Measurements from ENCODE around the gene YAF2.

The YAF2 gene

GRCh38 chr12:42238240-42239140 is at the start of gene YAF2:
Gene YAF2 (minus strand): TSS chr12:42238248. CDS start chr12:42238180, 68 bp downstream.
- peak; percentile 87 for DNase-seq

GRCh38 chr12:42286741-42287140 is 48.7 kb upstream of the YAF2 start:
- DNase-seq, result no peak

- DNase-seq, result no peak
Observed at GRCh38 chr12:42285431-42285830, 47.4 kb upstream of the YAF2 start.

GRCh38 chr12:42284876-42285275 is 46.8 kb upstream of the YAF2 start:
- no peak for DNase-seq

- no peak for DNase-seq
Observed at GRCh38 chr12:42284157-42284556, 46.1 kb upstream of the YAF2 start.

GRCh38 chr12:42283739-42284138 is 45.7 kb upstream of the YAF2 start:
- DNase-seq, result no peak

- no peak for DNase-seq
Observed at GRCh38 chr12:42282294-42282693, 44.2 kb upstream of the YAF2 start.

- DNase-seq, result no peak
Observed at GRCh38 chr12:42281844-42282243, 43.8 kb upstream of the YAF2 start.

GRCh38 chr12:42281278-42281677 is 43.2 kb upstream of the YAF2 start:
- DNase-seq, result no peak

- no peak for DNase-seq
Observed at GRCh38 chr12:42278128-42278510, 40.1 kb upstream of the YAF2 start.

- no peak for DNase-seq
Observed at GRCh38 chr12:42277396-42278127, 39.5 kb upstream of the YAF2 start.

GRCh38 chr12:42275499-42275898 is 37.5 kb upstream of the YAF2 start:
- DNase-seq, result no peak

GRCh38 chr12:42273706-42274105 is 35.7 kb upstream of the YAF2 start:
- DNase-seq, result no peak

GRCh38 chr12:42270596-42270995 is 32.5 kb upstream of the YAF2 start:
- no peak for DNase-seq

- DNase-seq, result no peak
Observed at GRCh38 chr12:42267413-42268190, 29.6 kb upstream of the YAF2 start.

GRCh38 chr12:42266579-42267230 is 28.7 kb upstream of the YAF2 start:
- DNase-seq, result no peak

- DNase-seq, result no peak
Observed at GRCh38 chr12:42262271-42262670, 24.2 kb upstream of the YAF2 start.

- no peak for DNase-seq
Observed at GRCh38 chr12:42261708-42262107, 23.7 kb upstream of the YAF2 start.

- no peak for DNase-seq
Observed at GRCh38 chr12:42260518-42260917, 22.5 kb upstream of the YAF2 start.

- DNase-seq, result no peak
Observed at GRCh38 chr12:42259699-42260098, 21.7 kb upstream of the YAF2 start.

- DNase-seq, result no peak
Observed at GRCh38 chr12:42255866-42256261, 17.8 kb upstream of the YAF2 start.

- no peak for DNase-seq
Observed at GRCh38 chr12:42255221-42255865, 17.3 kb upstream of the YAF2 start.
